Keratinocyte (primary cell): ENCODE measurements around the gene PSMA1. TPM values are rescaled to one million over a fixed set of nuclear protein-coding genes. Genes with fewer than 3 reads are reported as not detected.
"Not testable (repeated sequence)": the region's sequence is repeated elsewhere in the genome, so short reads cannot be mapped to it uniquely, and the experiment has no call there.

Source experiments
- DNase-seq: peaks from one replicate; pipeline ENCODE4 v3.0.0-alpha.2; 2011; ENCODE audit warnings: low read depth, missing footprints, low spot score
- FAIRE-seq: peaks from 2 replicates; lab custom pipeline; 2011; peaks lifted over from hg19 to GRCh38; lab: Jason Lieb, UNC
- H2AFZ ChIP-seq: 2 replicates; pipeline ENCODE4 v1.6.0; 2012; ENCODE audit warnings: low read length, control low read depth, inconsistent platforms; ENCODE audit not compliant: control insufficient read depth
- H3K27ac ChIP-seq: 2 replicates; pipeline ENCODE4 v1.5.1; 2011; ENCODE audit warnings: low read length; ENCODE audit not compliant: control insufficient read depth, insufficient read depth
- H3K27me3 ChIP-seq: 3 replicates; pipeline ENCODE4 v1.6.0; 2011; ENCODE audit warnings: low read length; ENCODE audit not compliant: control insufficient read depth, insufficient read depth; ENCODE audit errors: extremely low read depth
- H3K36me3 ChIP-seq, 2 experiments: 2 replicates in 1 of 2; 3 replicates in 1 of 2; pipeline ENCODE4 v1.5.1; 2011; ENCODE audit warnings: low read length in 2 of 2, mild to moderate bottlenecking in 1 of 2; ENCODE audit not compliant: control insufficient read depth in 2 of 2, insufficient read depth in 2 of 2; ENCODE audit errors: extremely low read depth in 1 of 2
- H3K4me1 ChIP-seq: 3 replicates; pipeline ENCODE4 v1.5.1; 2011; ENCODE audit warnings: low read length; ENCODE audit not compliant: control insufficient read depth, insufficient read depth; ENCODE audit errors: extremely low read depth
- H3K4me2 ChIP-seq: 3 replicates; pipeline ENCODE4 v1.6.0; 2011; ENCODE audit warnings: low read depth, low read length; ENCODE audit not compliant: control insufficient read depth, insufficient read depth; ENCODE audit errors: extremely low read depth
- H3K4me3 ChIP-seq, 3 experiments: fragments of 200-600 bp in 1 of 3; sonication (generic) in 1 of 3; 2 replicates in 2 of 3; 3 replicates in 1 of 3; pipeline ENCODE4 v1.5.1; 2011 to 2016; ENCODE audit warnings: low read length in 3 of 3, mild to moderate bottlenecking in 3 of 3, control low read depth in 2 of 3, inconsistent platforms in 1 of 3, low read depth in 1 of 3, mixed read lengths in 1 of 3, mixed run types in 1 of 3, moderate library complexity in 1 of 3; ENCODE audit not compliant: control insufficient read depth in 2 of 3, insufficient read depth in 2 of 3; ENCODE audit errors: extremely low read depth in 1 of 3
- H3K79me2 ChIP-seq: 2 replicates; pipeline ENCODE4 v1.6.0; 2012; ENCODE audit warnings: low read length; ENCODE audit not compliant: control insufficient read depth, insufficient read depth
- H3K9ac ChIP-seq: 3 replicates; pipeline ENCODE4 v1.6.0; 2011; ENCODE audit warnings: low read length; ENCODE audit not compliant: control insufficient read depth, insufficient read depth; ENCODE audit errors: extremely low read depth
- H3K9me1 ChIP-seq: 3 replicates; pipeline ENCODE4 v1.6.0; 2011; ENCODE audit warnings: low read length; ENCODE audit not compliant: control insufficient read depth, insufficient read depth; ENCODE audit errors: extremely low read depth
- H3K9me3 ChIP-seq: 2 replicates; pipeline ENCODE4 v1.5.1; 2012; ENCODE audit warnings: low read depth, low read length; ENCODE audit not compliant: control insufficient read depth
- H4K20me1 ChIP-seq: 3 replicates; pipeline ENCODE4 v1.6.0; 2011; ENCODE audit warnings: low read length; ENCODE audit not compliant: control insufficient read depth, insufficient read depth; ENCODE audit errors: extremely low read depth
- CTCF ChIP-seq, 3 experiments: IDR thresholded peaks in 1 of 3; conservative IDR thresholded peaks in 1 of 3; optimal IDR thresholded peaks in 1 of 3; 2 replicates in 2 of 3; 3 replicates in 1 of 3; pipeline versions ENCODE3 to v1.5.1; 2011; ENCODE audit warnings: low read length in 3 of 3, mild to moderate bottlenecking in 3 of 3, moderate library complexity in 2 of 3, control low read depth in 1 of 3, inconsistent platforms in 1 of 3; ENCODE audit not compliant: insufficient read depth in 2 of 3; ENCODE audit errors: extremely low read depth in 1 of 3
- EZH2 ChIP-seq: IDR thresholded peaks from one replicate; pipeline ENCODE4 v1.6.1; 2012; ENCODE audit warnings: inconsistent platforms, mild to moderate bottlenecking, low read length, moderate library complexity
- dilution Hi-C: fragments of 300-500 bp; cut with MboI; formaldehyde crosslinking; loops from one replicate; pipeline ENCODE4 v1.7.0; 2020; ENCODE audit warnings: low sequenced_read_pairs; ENCODE audit not compliant: extremely low pct_ligation_motif_present
- polyA plus RNA-seq, 5 experiments: library from polyadenylated mRNA; depleted of rRNA in 3 of 5; stranded (reverse) in 3 of 5; stranded (forward) in 1 of 5; unstranded in 1 of 5; fragments of >200 nt; gene quantifications; 1 replicate in 1 of 5; 2 replicates in 3 of 5; 3 replicates in 1 of 5; pipeline versions ENCODE4 v1.2.1 to v1.2.3, GENCODE V29; 2011 to 2012; ENCODE audit warnings: missing spikeins in 2 of 5, low read depth in 1 of 5, low replicate concordance in 1 of 5

PSMA1 gene
- polyA plus RNA-seq, 1 donor (not counting 4 experiments of a cell fraction or from before 2014, with no cell fraction given) = 293 TPM

GRCh38 chr11:14538271-14538925 is 18.2 kb upstream of the PSMA1 start:
- no peaks in the 10 kb centered on the region for H3K36me3 ChIP-seq
- H2AFZ ChIP-seq = no peak overlapping the region
- no peak overlapping the region for H3K9ac ChIP-seq
- FAIRE-seq (no peak), DNase-seq (no peak)
- no peak overlapping the region for H3K4me2 ChIP-seq
- no peaks in the 10 kb centered on the region for H3K9me3 ChIP-seq
- no peaks in the 10 kb centered on the region for H4K20me1 ChIP-seq
- H3K4me1 ChIP-seq = no peaks in the 10 kb centered on the region
- no peak overlapping the region for H3K4me3 ChIP-seq
- H3K9me1 ChIP-seq = no peaks in the 10 kb centered on the region
- dilution Hi-C loops = no loop called here
- H3K79me2 ChIP-seq = no peaks in the 10 kb centered on the region
- H3K27me3 ChIP-seq = no peaks in the 10 kb centered on the region
- no peak overlapping the region for H3K27ac ChIP-seq
- TF ChIP-seq EZH2 = no peak
- no peak for TF ChIP-seq CTCF (optimal IDR thresholded peaks at IDR 0.05 in 1 of 3, IDR thresholded peaks at IDR 0.05 in 1 of 3, conservative IDR thresholded peaks at IDR 0.05 in 1 of 3; ENCODE audit: extremely low read depth in 1 of 3, insufficient read depth in 2 of 3, low read length in 3 of 3)

- H3K27ac ChIP-seq = no peak overlapping the region
- no peak overlapping the region for H3K4me3 ChIP-seq
- no peak for TF ChIP-seq EZH2
- TF ChIP-seq CTCF (optimal IDR thresholded peaks at IDR 0.05 in 1 of 3, IDR thresholded peaks at IDR 0.05 in 1 of 3, conservative IDR thresholded peaks at IDR 0.05 in 1 of 3; ENCODE audit: extremely low read depth in 1 of 3, insufficient read depth in 2 of 3, low read length in 3 of 3) = peak; percentile 47 to 68 (median 67)
- H3K79me2 ChIP-seq = no peaks in the 10 kb centered on the region
- H3K27me3 ChIP-seq = no peaks in the 10 kb centered on the region
- DNase-seq = no peak
- no peak overlapping the region for H2AFZ ChIP-seq
- H3K9ac ChIP-seq = no peak overlapping the region
- no peak for FAIRE-seq
- H3K4me2 ChIP-seq = no peak overlapping the region
- no peaks in the 10 kb centered on the region for H3K9me3 ChIP-seq
- H4K20me1 ChIP-seq = no peaks in the 10 kb centered on the region
- H3K36me3 ChIP-seq = no peaks in the 10 kb centered on the region
- dilution Hi-C loops = no loop called here
- H3K4me1 ChIP-seq = no peaks in the 10 kb centered on the region
- no peaks in the 10 kb centered on the region for H3K9me1 ChIP-seq
These were observed 17.0 kb upstream of the PSMA1 start for GRCh38 chr11:14537134-14537599.

- H3K27ac ChIP-seq, H3K9ac ChIP-seq, H2AFZ ChIP-seq, H3K4me1 ChIP-seq, H3K4me2 ChIP-seq, H3K36me3 ChIP-seq, H3K4me3 ChIP-seq, DNase-seq, H3K9me3 ChIP-seq, dilution Hi-C loops, H3K9me1 ChIP-seq, FAIRE-seq, H3K27me3 ChIP-seq, H4K20me1 ChIP-seq, H3K79me2 ChIP-seq: not testable (repeated sequence)
These were observed 15.0 kb upstream of the PSMA1 start for GRCh38 chr11:14535166-14535565.
